GM12874 (cell line): ENCODE measurements around the gene STK4.

Experiments used
- TF ChIP-seq, protein P1 (sequence below): IDR thresholded peaks from 2 replicates; pipeline ENCODE4 v1.5.1; 2011; ENCODE audit warnings: low read depth, mild to moderate bottlenecking, control low read depth, low read length, moderate library complexity; ENCODE audit not compliant: insufficient read depth

Gene STK4

DNA sequence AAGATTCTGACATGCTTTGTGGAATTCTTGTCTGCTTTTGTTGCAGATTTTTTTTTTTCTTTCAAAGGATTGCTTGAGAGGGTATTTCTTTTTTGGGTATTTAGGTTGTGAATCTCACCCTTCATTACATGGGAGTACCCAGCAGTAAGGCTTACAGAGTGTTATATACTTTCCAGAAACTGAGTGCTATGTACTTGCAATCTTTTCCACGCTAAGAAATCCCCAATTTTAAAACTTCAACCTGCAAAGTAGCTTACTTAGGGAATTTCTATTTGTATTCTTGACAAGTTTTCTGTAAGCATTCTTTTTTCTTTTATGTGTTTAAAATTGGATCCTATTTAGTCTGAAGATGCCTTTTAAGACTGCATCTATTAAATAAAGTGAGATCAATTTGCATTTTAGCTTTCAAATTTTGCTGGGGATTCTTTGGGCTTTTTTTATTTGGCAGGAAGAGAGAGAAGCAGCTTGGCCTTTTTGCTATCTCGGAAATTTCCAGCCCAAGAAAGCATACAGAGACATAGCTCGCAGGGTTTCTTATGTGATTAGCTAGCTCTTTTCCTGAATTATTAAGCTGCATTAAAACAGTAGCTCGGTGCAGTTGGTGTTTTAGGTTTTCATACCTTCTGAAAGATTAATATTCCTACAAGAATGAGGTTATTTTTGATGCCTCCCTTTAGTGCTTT is 92.0 kb downstream of the STK4 start:
- TF ChIP-seq, protein P1, sequence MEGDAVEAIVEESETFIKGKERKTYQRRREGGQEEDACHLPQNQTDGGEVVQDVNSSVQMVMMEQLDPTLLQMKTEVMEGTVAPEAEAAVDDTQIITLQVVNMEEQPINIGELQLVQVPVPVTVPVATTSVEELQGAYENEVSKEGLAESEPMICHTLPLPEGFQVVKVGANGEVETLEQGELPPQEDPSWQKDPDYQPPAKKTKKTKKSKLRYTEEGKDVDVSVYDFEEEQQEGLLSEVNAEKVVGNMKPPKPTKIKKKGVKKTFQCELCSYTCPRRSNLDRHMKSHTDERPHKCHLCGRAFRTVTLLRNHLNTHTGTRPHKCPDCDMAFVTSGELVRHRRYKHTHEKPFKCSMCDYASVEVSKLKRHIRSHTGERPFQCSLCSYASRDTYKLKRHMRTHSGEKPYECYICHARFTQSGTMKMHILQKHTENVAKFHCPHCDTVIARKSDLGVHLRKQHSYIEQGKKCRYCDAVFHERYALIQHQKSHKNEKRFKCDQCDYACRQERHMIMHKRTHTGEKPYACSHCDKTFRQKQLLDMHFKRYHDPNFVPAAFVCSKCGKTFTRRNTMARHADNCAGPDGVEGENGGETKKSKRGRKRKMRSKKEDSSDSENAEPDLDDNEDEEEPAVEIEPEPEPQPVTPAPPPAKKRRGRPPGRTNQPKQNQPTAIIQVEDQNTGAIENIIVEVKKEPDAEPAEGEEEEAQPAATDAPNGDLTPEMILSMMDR, result no peak

DNA sequence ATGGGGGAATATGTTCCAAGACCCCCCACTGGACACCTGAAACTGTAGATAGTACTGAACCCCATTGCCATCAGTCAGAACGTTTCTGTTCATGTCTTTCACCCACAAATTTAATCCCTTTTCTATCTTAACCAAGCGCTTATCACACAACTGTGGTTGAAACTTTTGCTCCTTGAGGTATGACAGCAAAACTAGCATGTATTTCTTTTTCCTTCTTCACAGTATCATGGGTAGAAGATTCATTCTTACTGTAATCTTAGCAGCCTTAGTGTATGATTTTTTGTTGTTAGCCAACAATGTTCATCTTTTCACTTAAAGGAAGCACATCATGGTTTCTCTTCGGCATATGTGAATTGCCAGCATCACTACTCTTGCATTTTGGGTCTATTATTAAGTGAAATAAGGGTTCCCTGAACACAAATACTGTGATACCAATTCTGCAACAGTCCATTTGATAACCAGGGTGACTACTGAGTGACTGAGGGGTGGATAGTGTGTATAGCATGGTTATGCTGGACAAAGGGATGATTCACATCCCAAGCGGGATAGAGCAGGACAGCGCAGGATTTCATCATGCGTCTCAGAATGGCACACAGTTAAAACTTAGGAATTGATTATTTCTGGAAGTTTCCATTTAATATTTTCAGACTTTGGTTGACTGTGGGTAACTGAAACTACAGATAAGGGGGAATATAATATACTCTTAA is 92.9 kb downstream of the STK4 start:
- TF ChIP-seq, protein P1, result no peak

DNA sequence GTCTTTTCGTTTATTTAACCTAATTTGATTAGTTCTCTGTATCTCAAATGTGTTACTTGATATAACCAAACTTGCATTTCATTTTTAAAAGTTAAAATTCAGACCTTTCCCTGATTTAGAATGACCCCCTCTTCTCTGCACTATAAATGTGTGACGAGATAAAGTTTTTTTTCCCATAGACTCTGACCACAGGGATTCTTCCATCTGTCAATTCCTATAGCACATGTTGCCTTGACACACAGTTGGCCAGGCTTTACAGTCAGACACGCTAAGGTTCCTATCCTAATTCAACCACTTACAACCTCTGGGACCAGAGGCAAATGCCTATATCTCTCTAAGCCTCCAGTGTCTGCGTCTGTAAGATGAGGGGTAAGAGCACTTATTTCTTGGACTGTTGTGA is 94.0 kb downstream of the STK4 start:
- TF ChIP-seq, protein P1, result no peak

DNA sequence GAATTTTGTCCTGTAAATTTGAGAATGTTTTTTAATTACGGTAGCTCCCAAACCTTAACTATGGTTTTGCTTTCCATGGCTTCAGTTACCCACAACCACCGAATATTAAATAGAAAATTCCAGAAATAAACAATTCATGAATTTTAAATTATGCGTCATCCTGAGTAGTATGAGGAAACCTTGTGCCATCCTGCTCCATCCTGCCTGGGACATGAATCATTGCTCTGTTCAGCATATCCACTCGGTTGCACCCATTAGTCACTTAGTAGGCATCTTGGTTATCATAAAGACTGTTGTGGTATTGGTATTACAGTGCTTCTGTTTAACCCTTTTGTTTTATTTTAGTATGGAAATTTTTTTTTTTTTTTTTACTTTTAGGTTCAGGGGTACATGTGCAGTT is 94.9 kb downstream of the STK4 start:
- TF ChIP-seq, protein P1, result no peak

DNA sequence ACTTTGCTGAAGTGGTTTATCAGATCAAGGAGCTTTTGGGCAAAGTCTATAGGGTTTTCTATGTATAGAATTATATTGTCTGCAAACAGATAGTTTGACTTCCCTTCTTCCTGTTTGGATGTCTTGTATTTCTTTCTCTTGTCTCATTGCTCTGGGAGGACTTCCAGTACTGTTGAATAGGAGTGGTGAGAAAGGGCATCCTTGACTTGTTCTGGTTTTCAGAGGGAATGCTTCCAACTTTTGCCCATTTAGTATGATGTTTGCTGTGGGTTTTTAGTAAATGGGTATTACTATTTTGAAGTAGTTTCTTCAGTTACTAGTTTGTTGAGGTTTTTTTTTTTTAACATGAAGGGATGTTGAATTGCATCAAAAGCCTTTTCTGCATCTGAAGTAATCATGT is 98.5 kb downstream of the STK4 start:
- TF ChIP-seq, protein P1, result no peak

DNA sequence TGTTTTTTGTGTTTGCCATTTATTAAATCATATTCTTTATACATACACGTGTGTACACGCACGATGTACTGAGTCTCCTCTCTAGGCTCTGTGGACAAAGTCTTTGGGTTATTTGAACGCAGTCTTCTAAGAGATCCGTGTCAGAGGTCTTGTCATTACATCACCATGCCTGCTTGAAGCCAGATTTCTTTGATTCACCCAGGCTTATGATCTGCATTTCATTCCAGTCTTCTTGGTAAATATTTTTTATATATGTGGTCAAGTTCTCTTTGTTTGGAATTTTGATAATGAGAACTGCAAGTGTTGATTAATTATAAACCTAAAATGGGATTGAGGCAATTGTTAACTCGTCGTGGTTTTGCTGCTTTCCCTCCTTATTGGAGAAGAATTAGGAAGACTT is 100.1 kb downstream of the STK4 start:
- TF ChIP-seq, protein P1, result no peak

DNA sequence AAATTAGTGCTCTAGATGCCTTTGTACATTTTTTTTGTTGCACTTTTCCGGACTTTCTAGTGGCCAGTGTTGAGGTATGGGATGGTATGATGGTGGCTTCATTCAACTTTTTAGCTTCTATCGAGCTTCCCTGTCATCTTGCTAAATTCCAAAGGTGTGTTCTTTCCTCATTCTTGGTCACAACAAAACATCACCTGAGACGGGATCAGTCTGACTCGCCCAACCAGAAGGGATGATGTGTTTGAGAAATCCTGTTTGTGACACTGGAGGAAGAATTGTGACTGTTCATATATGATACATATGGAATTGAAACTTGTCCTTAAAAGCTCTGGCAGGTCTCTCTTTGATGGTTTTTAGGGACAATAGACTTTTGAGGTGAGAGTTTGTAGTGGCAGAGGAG is 100.8 kb downstream of the STK4 start:
- TF ChIP-seq, protein P1, result no peak
